ENCODE measurements around the gene ACSF3.
"Not testable (repeated sequence)": the region's sequence is repeated elsewhere in the genome, so short reads cannot be mapped to it uniquely, and the experiment has no call there.

ACSF3 gene

GRCh38 chr16:89152831-89153700, 59.4 kb downstream of the ACSF3 start:
- intact Hi-C loops (cut with DNase I), result no loop called here

DNA sequence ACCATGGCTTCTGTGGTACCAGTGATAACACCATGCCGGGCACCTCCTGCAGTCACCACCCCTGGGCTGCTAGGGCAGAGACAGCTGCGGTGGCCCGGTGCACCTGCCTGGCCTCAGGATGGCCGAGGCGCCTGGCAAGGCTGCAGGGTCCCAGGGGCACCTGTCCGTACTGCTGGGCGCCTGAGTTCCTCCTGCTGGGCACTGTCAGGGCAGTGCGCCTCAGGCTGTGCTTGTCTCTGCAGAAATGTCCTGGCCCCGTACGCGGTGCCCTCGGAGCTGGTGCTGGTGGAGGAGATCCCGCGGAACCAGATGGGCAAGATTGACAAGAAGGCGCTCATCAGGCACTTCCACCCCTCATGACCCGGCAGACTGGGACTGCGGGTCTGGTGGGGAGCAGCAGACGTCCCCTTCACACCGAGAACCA, 60.2 kb downstream of the ACSF3 start:
- intact Hi-C loops (cut with DNase I), result no loop called here
- DNase-seq, result no peak

More at GRCh38 chr16:89152831-89153700, 59.4 kb downstream of the ACSF3 start:
- peak in 1 of 10 donors; percentile 65 for DNase-seq

DNA sequence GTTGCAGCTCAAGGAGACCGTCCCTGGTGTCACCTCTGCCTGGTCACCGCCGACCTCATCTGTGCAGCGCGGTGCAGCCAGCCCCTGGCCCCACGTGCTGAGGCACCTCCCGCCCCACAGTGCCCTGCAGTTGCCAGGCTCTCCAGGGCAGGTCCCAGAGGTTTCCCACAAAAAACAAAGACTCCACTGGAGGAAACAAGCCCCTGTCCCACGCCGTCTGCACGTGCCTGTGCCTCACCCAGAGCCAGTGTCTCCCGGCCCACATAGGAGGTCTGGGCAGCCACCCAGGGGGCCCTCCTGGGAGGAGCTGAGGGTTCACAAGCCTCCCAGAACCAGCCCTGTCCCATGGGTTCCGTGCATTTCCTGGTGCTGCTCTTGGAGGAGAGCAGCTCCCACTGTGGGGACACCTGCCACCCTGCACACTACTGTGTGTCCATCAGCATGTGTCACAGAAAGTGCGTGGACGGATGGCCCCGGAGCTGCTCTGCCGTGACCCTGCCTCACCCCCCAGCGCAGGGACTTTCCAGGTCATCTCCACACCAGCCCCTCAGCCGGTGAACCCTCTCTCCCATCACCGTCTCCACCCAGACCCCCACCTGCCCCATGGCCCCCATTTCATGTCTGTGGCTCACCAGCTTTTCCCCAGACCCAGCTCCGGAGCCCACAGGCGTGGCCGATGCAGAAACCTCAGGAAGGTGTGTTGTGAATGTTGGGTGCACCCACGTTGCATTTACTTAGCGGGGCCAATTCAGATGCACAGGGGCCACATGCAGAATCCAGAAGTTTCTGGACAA, 60.9 kb downstream of the ACSF3 start:
- DNase-seq, result no peak
- intact Hi-C loops (cut with DNase I), result no loop called here

DNA sequence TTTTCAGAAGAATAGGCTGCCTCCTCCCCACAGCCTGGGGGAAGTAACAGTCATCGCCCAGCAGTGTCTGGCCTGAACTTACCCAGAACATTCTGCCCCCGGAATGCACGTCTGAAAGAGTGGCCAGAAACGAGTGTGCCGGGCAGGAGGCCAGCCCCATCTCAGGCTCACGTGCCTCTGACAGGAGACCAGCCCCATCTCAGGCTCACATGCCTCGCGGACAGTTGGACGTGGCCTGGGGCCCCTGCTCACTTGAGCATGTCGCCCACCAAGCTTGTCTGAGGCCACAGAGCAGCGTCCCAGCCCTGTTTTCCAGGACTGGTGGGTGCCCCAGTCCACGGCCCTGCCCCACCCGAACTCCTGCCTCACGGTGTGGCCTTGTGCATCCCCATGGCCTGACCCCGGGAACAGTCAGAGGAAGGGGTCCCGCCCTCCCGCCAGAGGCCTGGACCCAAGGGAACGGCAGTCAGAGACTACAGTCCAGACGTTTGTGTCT, 61.6 kb downstream of the ACSF3 start:
- intact Hi-C loops (cut with DNase I), result no loop called here
- peak in 2 of 10 donors; percentile 28 to 40 for DNase-seq

- intact Hi-C loops (cut with DNase I), result no loop called here
- DNase-seq, result peak in 1 of 10 donors; percentile 81
Observed at GRCh38 chr16:89155851-89156739, 62.4 kb downstream of the ACSF3 start.

DNA sequence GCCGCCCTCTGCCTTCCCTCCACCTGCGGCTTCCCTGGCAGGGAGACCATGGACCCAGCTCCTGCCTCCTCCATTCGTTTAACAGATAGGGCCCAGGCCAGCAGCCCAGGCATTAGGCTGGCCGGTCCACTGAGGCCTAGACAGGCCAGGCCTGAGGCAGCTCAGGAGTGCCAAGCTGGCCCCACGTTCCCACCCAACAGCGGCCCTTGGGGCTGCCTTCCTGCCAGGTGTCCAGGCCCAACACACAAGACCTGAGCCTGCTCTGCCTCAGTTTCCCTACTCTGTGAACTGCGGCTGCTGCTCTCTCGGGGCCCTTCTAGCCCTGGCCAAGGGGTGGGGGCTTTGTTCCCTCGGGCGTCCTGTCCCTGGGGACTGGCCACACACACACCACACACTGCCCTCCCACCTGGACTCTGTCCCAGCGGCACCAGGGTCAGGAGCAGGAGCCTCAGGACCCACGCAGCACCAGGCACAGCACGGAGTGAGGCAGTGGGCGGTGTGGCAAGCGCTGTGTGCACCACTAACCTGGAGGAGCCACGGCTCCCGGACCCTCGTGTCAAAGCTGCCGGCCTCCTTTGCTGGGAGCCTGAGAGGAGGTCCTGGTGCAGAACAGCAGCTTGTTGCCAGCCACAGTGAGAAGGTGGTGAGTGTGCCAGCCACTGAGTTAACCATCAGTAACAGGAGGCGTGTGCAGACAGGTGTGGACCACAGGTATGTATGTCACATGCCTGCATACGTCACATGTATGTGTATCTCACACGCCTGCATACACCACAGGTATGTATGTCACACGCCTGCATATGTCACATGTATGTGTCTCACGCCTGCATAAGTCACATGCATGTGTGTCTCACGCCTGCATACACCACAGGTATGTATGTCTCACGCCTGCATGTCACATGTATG, 63.3 kb downstream of the ACSF3 start:
- intact Hi-C loops (cut with DNase I), result no loop called here
- no peak for DNase-seq

DNA sequence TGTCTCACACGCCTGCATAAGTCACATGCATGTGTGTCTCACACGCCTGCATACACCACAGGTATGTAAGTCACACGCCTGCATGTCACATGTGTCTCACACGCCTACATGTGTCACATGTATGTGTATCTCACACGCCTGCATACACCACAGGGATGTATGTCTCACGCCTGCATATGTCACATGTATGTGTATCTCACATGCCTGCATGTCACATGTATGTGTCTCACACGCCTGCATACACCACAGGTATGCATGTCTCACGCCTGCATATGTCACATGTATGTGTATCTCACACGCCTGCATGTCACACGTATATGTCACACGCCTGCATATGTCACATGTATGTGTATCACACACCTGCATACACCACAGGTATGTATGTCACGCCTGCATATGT, 64.1 kb downstream of the ACSF3 start:
- no peak for DNase-seq
- intact Hi-C loops (cut with DNase I), result no loop called here

DNA sequence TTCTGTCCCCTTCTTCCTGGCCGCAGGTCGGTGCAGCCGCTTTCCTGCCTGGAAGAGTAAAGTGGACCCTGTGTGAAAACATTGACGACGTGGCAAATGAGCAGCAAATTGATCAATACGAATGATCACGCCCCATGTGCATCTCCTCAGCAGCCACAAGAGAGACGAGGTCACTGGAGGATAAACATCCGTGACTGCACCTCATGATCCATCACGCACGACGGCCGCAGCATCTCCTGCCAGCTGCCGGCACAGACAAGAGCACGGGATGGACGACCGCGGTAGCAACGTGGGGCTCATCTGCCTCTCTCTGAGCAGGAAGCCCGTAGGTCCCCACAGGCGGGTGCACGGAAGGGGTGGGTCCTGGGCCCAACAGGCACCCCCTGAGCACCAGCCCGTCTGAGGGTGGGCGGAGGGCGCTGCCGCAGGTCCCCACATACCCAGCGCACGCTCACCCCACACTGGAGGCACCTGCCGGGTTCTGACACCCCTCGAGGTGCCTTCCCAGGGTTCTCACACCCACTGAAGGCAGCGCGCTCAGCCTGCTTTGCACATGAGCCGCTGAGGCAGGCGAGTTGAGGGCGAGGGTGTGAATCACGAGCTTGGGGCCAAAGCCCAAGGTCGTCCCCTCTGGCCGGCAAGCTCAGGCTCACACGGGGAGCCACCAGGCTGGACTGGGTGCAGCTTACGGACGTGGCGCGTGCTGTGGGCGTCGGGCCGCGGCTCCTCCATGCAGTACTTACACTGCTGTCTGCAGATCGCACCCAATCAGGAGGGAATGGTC, 65.6 kb downstream of the ACSF3 start:
- DNase-seq, result no peak
- intact Hi-C loops (cut with DNase I), result no loop called here

DNA sequence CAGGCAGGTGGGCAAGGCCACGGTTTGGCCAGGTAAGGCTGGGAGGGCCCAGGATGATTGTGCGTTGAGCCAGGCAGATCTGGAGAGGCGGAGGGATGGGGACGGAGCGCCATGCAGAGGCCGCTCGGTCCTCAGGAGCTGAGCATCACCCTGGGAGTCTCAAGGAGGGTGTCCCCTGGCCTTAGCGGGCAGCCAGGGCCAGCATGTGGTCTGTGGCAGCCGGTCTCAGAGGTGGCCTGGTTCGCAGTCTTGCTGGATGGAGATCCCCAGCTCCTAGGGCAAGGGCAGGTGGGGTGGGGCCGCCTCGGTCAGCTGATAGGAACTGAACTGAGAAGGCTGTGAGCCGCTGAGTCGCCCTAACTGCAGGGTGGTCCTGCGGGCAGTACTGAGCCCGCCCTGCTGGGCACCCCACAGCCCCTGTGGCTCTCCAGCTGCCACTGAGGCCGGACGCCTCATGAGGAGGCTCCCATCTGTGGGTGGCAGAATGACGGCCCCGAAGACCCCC, 66.2 kb downstream of the ACSF3 start:
- no peak for DNase-seq
- intact Hi-C loops (cut with DNase I), result no loop called here

GRCh38 chr16:89160977-89161701, 67.5 kb downstream of the ACSF3 start:
- DNase-seq, result no peak
- intact Hi-C loops (cut with DNase I), result no loop called here

DNA sequence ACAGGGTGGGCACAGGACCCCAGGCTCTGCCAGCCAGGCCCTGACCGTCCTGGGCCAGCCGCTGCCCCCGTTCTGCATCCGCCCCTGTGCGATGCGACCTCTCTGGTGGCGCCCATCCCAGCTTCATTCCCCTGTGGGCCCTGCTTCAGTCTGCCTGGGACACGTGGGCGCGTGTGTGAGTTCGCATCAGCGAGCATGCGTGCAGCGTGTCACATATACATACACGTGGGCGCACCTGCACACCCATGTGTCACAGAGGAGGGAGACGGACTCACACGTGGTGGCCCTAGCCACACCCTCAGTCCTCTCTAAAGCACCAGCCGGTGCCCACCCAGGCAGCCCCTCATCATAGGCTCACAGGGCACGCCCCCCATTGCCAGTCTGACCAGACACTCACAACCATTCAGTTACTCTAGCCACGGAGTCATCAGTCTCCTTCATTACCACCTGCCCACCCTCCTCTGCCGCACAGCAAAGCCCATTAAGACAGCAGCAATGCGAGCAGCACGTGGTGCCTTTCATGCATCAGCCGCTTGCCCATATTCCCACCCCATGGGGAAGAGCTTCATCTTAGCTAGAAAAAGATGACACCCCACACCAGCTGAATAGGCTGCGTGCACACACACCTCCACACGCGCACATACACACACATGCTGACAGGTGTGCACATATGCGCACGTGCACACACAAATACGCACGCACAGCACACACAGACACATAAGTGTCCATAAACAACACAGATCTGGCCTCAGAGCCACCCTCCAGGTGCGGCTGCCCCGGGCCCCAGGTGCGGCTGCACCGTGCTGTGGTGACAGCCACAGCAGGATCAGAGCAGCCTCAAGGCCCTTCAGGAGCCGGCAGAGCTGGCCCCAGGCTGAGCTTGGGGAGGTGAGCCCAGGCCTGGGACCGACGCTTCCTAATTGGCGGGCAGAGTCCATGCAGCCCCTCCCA, 68.4 kb downstream of the ACSF3 start:
- no peak for DNase-seq
- intact Hi-C loops (cut with DNase I), result no loop called here

- DNase-seq, result no peak
- intact Hi-C loops (cut with DNase I), result no loop called here
Observed at GRCh38 chr16:89163297-89163696, 69.6 kb downstream of the ACSF3 start.

DNA sequence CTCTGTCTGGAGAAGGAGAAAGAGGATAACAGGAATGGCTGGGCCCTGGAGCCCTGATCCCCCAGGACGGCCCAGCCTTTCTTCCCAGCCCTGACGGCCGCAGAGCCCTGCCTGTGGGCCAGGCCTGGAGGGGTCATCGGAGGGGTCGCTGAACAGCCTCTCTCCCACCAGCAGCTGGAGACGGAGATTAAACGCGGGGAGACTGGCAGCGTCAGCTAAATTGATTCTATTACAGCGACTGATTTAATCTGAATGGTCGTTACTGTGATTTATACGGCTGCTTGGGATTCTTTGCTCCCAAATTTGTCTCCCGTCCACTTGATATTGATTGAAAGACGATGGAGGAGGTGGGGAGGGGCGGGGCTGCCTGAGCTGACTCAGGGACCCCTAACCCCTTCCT, 70.8 kb downstream of the ACSF3 start:
- intact Hi-C loops (cut with DNase I), result no loop called here
- DNase-seq, result no peak

- intact Hi-C loops (cut with DNase I), result loop anchor here (5.0 kb wide), 1 partner anchor 428 kb away; no protein-coding TSS in a partner anchor
- DNase-seq, result no peak
Observed at GRCh38 chr16:89164847-89165680, 71.4 kb downstream of the ACSF3 start.

DNA sequence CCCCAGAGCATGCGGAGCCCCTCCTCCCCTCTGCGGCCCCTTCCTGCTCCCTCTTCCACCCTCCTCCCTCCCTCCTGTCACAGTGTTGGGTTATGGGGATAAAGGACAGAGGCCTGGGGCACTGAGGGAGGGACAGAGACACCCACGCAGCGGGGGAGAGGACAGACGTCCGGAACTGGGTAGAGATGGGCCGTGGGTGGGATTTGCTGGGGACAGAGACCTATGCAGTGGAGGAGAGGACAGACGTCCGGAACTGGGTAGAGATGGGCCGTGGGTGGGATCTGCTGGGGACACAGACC, 72.0 kb downstream of the ACSF3 start:
- DNase-seq, result not testable (repeated sequence)
- intact Hi-C loops (cut with DNase I), result loop anchor here (5.0 kb wide), 1 partner anchor 428 kb away; no protein-coding TSS in a partner anchor

Data from posterior cingulate gyrus (tissue), 11 donors.